ENCODE data around the gene TAF4.

Gene TAF4

DNA sequence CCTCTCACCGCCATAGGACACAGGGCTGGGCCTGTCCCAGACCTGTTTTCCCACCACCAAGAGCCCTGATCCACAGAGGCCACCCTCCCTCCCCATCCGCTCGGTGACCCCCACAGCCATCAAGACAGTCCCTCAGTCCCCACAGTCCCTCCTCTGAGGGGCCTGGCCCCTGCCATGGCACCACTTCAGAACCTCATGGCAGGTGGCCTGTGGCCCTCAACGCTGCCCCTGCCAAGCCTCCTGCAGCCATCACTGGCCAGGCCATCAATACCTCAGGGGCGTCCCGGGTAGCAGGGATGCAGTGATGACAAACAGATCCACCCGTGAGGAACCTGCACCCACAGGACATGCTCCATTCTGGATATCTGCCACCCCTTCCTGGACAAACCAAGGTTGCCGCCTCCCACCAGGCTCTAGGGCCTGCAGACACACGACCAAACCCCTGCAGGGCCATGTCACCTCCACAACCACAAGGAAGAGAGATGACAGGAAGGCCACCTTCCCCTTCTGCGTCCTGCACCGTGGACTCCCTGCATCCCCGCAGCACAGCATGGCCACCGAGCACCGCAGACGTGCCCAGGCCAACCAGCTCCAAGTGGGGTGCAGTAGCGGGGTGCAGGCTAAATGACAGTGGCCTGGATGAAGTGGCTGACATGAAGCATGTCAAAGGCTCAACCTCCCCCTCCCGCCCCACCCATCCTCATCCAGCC lies 14.0 kb downstream of the TAF4 start:
- no peaks in the 10 kb centered on the region for H3K9me3 ChIP-seq
- H3K27me3 ChIP-seq, result no peaks in the 10 kb centered on the region
- peaks cover 67% of the 10 kb centered on the region for H3K4me1 ChIP-seq
- no peak overlapping the region for H3K4me3 ChIP-seq
- peaks cover 57% of the 10 kb centered on the region for H3K36me3 ChIP-seq
- H4K20me1 ChIP-seq, result peaks cover 99% of the 10 kb centered on the region
- H3K9ac ChIP-seq, result peak overlapping the region; percentile 48; the same call in 1 of the 2 replicates
- H3K4me2 ChIP-seq, result peak overlapping the region; percentile 58
- TF ChIP-seq Cebpa-rat (IDR thresholded peaks at IDR 0.05), result no peak
- peak overlapping the region; percentile 64 for H3K27ac ChIP-seq

GRCh38 chr20:62051144-62051543 lies 14.5 kb downstream of the TAF4 start:
- H3K9ac ChIP-seq, result peak overlapping the region; percentile 48
- no peak overlapping the region for H3K4me3 ChIP-seq
- peaks cover 51% of the 10 kb centered on the region for H3K36me3 ChIP-seq
- H4K20me1 ChIP-seq, result peaks cover 99% of the 10 kb centered on the region
- H3K4me2 ChIP-seq, result peak overlapping the region; percentile 58
- H3K9me3 ChIP-seq, result no peaks in the 10 kb centered on the region
- TF ChIP-seq Cebpa-rat (IDR thresholded peaks at IDR 0.05), result no peak
- H3K27me3 ChIP-seq, result no peaks in the 10 kb centered on the region
- peak overlapping the region; percentile 64 for H3K27ac ChIP-seq
- H3K4me1 ChIP-seq, result peaks cover 72% of the 10 kb centered on the region

DNA sequence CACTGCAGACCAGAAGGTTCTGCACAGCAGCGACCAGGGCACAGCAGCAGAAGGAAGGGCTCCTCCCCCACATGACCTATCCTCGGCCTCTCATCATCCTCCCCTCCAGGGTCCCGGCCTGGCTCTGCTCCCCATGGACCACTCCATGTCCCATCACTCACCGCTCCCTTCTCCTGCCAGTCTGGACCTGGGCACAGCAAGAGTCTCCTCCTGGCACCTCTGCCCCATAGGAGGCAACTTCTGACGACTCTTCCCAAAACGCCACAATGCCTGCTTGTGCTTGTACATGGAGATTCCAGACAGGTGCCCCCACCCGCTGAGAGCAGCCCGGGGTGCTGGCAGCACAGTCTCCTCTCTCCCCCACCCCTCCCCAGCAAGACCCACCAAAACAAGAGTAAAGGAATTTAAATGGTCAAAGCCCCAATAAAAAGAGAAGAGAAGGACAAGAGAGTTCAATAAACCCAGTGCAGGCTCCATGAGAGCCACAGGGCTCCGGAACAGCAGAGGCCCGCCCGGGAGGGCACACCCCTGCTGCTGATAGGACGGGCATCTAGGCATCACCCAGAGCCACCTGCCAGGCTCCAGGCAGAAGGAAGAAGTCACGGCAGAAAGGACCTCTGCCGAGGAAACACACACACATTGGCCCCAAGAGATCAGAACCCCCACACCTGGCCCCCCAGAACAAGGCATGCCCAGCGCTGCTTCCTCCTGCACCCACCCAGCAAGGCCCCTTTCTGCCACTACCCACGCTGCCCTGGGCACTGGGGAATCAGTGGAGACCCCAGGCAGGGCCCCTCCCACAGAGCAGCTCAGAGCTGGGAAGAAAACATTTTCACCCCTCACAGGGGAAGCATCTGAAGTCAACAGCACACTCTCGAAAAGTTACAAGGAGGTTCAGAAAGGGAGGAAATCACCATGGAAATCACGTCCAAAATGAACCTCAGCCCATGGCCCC lies 15.2 kb downstream of the TAF4 start:
- no peak for TF ChIP-seq Cebpa-rat (IDR thresholded peaks at IDR 0.05)
- H3K4me1 ChIP-seq, result peaks cover 79% of the 10 kb centered on the region
- peaks cover 99% of the 10 kb centered on the region for H4K20me1 ChIP-seq

GRCh38 chr20:62049342-62050165 lies 16.1 kb downstream of the TAF4 start:
- H3K27ac ChIP-seq, result no peak overlapping the region
- H4K20me1 ChIP-seq, result peaks cover 99% of the 10 kb centered on the region
- no peak overlapping the region for H3K4me2 ChIP-seq
- H3K4me3 ChIP-seq, result no peak overlapping the region
- no peaks in the 10 kb centered on the region for H3K27me3 ChIP-seq
- H3K36me3 ChIP-seq, result peaks cover 44% of the 10 kb centered on the region
- no peak for TF ChIP-seq Cebpa-rat (IDR thresholded peaks at IDR 0.05)
- peaks cover 87% of the 10 kb centered on the region for H3K4me1 ChIP-seq
- no peaks in the 10 kb centered on the region; the same call in 1 of the 2 replicates for H3K9me3 ChIP-seq
- H3K9ac ChIP-seq, result no peak overlapping the region

More for the DNA sequence above, 15.2 kb downstream of the TAF4 start:
- Histone ChIP-seq H3K4me3 (no peak overlapping the region), H3K4me2 (peak overlapping the region; percentile 58), H3K9ac (peak overlapping the region; percentile 48), H3K36me3 (peaks cover 44% of the 10 kb centered on the region), H3K27ac (peak overlapping the region; percentile 64), H3K27me3 (no peaks in the 10 kb centered on the region), H3K9me3 (no peaks in the 10 kb centered on the region)

DNA sequence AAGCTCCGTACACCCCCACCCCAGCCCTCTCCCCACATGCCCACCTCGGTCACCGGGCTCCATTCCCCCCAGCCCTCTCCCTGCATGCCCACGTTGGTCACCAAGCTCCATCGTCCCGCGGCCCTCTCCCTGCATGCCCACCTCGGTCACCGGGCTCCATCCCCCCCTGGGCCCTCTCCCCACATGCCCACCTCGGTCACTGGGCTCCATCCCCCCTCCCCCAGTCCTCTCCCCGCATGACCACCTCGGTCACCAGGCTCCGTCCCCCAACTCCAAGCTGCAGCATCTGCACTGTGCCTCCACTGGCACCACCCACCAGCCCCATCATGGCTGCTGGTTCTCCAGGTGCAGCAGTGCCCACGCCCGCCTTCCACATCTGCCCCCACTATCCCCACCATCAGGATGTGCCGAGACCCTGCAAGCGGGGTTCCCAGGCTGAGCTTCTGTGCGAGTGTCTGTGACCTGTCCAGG lies 16.8 kb downstream of the TAF4 start:
- Histone ChIP-seq H3K27ac (no peak overlapping the region), H3K36me3 (peaks cover 38% of the 10 kb centered on the region), H3K27me3 (no peaks in the 10 kb centered on the region), H4K20me1 (peaks cover 99% of the 10 kb centered on the region), H3K4me2 (no peak overlapping the region), H3K9me3 (no peaks in the 10 kb centered on the region; the same call in 1 of the 2 replicates), H3K4me1 (peaks cover 82% of the 10 kb centered on the region), H3K4me3 (no peak overlapping the region), H3K9ac (no peak overlapping the region)
- no peak for TF ChIP-seq Cebpa-rat (IDR thresholded peaks at IDR 0.05)

GRCh38 chr20:62048346-62048761 lies 17.3 kb downstream of the TAF4 start:
- peaks cover 99% of the 10 kb centered on the region for H4K20me1 ChIP-seq
- no peak overlapping the region for H3K27ac ChIP-seq
- peaks cover 38% of the 10 kb centered on the region for H3K36me3 ChIP-seq
- no peaks in the 10 kb centered on the region; the same call in 1 of the 2 replicates for H3K9me3 ChIP-seq
- no peak overlapping the region for H3K4me3 ChIP-seq
- TF ChIP-seq Cebpa-rat (IDR thresholded peaks at IDR 0.05), result no peak
- no peaks in the 10 kb centered on the region for H3K27me3 ChIP-seq
- peaks cover 77% of the 10 kb centered on the region for H3K4me1 ChIP-seq
- no peak overlapping the region for H3K4me2 ChIP-seq
- no peak overlapping the region for H3K9ac ChIP-seq

GRCh38 chr20:62047666-62048345 lies 17.9 kb downstream of the TAF4 start:
- peak overlapping the region; percentile 30; the same call in 1 of the 2 replicates for H3K27ac ChIP-seq
- peaks cover 38% of the 10 kb centered on the region for H3K36me3 ChIP-seq
- 0 out of 2 replicates have a peak overlapping the region, but pooled peaks have one; percentile 1 for H3K4me2 ChIP-seq
- no peak overlapping the region for H3K4me3 ChIP-seq
- no peak overlapping the region for H3K9ac ChIP-seq
- H4K20me1 ChIP-seq, result peaks cover 99% of the 10 kb centered on the region
- H3K9me3 ChIP-seq, result peaks cover 3% of the 10 kb centered on the region; the same call in 1 of the 2 replicates
- H3K27me3 ChIP-seq, result no peaks in the 10 kb centered on the region
- peaks cover 72% of the 10 kb centered on the region for H3K4me1 ChIP-seq
- no peak for TF ChIP-seq Cebpa-rat (IDR thresholded peaks at IDR 0.05)

GRCh38 chr20:62046431-62046830 lies 19.2 kb downstream of the TAF4 start:
- peak overlapping the region; percentile 35; the same call in 1 of the 2 replicates for H3K27ac ChIP-seq
- peaks cover 59% of the 10 kb centered on the region for H3K4me1 ChIP-seq
- peak overlapping the region; percentile 68 for H3K4me2 ChIP-seq
- TF ChIP-seq Cebpa-rat (IDR thresholded peaks at IDR 0.05), result no peak
- H3K9ac ChIP-seq, result peak overlapping the region; percentile 15; the same call in 1 of the 2 replicates
- peaks cover 100% of the 10 kb centered on the region for H4K20me1 ChIP-seq
- peaks cover 15% of the 10 kb centered on the region for H3K9me3 ChIP-seq
- H3K27me3 ChIP-seq, result no peaks in the 10 kb centered on the region
- H3K36me3 ChIP-seq, result peaks cover 51% of the 10 kb centered on the region
- H3K4me3 ChIP-seq, result no peak overlapping the region

Data from BLaER1 (cell line).